Activated CD8-positive, alpha-beta memory T cell treated with anti-CD3 and anti-CD28 coated beads, Interleukin-2, amount 50 U/mL, for 1 hour (primary cell): Measurements from ENCODE around the gene PREX1.

Source experiments
- DNase-seq: peaks from one replicate; pipeline ENCODE4 v3.0.0-alpha.2; 2020; ENCODE audit errors: extremely low read depth

The PREX1 gene

DNA sequence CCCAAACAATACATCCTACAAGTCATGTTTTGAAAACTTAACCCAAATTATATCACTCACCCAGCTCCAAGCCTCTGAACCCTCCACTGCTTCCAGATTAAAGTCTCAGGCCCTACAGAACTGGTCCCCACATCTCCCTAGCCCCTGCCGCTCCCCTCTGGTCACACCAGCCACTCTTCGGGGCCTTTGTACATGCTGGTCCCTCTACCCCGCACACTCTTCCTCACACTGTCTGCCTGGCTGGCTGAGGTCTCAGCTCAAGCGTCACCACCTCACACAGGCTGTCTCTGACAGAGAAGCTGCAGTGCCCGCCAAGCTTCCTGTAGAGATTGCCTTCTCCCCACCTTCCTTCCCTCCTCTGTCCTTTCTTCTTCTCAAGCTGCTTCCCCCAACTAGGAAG is 192.4 kb downstream of the PREX1 start:
- DNase-seq = no peak

DNA sequence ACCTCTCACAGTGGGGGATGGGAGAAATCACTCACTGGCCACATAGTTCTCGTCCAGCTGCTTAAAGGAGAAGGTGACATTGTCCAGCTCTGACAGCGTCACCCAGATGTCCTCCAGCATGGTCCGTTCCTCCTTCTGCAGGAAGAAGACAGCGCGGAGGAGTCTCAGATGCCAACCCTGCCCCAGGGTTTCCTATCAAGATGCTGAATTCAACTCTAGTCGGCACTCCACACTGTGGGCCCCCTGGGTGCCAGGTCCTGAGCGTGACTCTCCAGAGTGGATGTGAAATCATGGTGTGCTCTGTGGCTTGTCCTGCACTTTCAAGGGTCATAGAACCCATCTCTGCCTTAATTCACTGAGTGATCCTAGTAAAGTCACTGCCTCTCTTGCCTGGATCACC is 193.2 kb downstream of the PREX1 start:
- DNase-seq = no peak

DNA sequence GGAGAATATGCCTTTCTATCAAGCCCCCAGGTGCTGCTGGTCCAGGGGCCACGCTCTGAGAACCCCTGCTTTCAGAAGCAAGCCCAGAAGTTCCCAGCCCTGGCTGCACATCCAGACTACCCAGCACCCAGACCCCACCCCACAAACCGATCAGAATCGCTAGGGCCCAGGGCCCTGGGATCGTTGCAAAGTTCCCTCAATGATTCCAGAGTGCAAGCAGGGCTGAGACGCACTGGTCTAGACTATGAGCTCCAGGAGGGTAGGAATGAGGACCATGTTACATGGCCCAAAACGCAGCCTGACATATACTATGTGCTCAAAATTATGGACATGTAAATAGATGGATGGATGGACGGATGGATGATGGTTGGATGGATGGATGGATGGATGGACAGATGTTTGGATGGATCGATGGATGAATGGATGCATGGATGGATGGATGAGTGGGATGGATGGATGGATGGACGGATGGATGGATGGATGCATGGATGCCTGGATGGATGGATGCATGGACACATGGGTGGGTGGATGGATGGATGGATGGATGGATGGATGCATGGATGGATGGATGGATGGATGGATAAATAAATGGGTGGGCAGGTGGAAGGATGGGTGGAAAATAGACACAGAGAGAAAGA is 194.1 kb downstream of the PREX1 start:
- no peak for DNase-seq

DNA sequence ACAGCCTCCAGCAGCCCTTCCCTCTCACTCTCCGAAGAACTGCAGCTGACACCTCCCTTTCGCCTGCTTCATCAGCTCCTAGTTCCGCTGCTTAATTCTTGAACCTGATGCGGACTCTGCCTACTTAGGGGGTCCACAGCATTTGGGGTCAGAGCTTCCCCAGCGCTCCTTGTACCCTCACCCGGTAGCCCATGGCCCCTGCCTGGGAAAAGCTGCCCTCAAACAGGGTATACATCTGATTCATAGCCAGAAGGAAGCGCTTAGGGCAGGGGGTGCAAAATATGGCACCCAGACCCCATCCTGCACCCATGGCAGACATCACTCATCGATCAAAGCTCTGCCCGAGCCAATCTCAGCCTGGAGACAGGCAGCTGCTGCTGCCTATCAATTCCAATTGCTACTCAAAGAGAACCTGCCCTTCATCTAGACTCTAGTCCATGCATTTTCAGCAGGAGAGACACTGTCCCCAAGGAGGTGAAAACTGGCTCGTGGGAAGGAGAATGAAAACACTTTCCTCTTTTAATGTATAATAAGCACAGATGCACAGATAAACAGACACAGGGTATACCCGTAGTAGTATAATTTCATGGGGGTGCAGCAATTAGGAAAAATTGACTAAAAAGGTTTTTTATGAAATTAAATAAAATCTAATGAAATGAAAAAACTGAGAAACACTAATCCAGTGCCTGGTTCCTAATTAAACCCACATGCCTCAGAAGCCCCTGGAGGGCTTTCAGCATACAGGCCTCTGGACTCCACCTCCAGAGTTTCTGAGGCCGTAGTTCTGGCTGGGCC is 194.8 kb downstream of the PREX1 start:
- DNase-seq = no peak

DNA sequence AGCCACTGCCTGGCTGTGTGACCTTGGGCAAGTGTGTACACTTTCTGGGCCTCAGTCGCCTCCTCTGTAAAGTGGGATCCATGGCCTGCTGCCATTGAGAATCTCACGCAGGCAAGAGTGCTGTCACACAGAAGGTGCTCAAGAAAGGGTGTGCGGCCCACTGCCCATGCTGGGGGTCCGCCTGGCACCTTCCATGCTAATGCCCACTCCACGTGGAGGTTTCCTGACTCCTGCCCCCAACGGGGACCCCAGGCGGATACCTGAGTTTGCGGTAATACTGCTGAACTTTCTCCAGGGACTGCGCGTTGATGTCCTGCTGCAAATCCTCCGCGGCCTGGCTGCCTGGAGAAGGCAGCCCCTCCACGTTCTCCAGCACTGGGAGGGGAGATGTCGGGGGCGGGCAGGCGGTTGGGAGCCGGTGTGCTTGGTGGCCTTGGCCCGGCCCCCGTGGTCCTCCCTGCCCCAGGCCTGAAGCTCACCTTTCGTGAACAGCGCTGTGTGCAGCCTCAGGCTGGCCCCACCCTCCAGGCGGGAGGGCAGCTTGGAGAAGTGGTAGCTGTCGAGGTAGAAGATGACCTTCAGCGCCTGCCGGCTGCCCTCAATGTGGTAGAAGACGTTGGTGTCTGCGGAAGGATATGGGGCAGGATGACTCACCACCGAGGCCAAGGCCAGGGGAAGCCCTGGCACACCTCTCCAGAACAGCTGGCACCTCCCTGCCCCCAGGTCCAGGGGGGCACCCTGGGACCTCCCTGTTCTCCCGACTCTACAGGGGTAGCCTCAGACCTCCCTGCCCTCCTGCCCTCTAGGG is 195.6 kb downstream of the PREX1 start:
- no peak for DNase-seq

DNA sequence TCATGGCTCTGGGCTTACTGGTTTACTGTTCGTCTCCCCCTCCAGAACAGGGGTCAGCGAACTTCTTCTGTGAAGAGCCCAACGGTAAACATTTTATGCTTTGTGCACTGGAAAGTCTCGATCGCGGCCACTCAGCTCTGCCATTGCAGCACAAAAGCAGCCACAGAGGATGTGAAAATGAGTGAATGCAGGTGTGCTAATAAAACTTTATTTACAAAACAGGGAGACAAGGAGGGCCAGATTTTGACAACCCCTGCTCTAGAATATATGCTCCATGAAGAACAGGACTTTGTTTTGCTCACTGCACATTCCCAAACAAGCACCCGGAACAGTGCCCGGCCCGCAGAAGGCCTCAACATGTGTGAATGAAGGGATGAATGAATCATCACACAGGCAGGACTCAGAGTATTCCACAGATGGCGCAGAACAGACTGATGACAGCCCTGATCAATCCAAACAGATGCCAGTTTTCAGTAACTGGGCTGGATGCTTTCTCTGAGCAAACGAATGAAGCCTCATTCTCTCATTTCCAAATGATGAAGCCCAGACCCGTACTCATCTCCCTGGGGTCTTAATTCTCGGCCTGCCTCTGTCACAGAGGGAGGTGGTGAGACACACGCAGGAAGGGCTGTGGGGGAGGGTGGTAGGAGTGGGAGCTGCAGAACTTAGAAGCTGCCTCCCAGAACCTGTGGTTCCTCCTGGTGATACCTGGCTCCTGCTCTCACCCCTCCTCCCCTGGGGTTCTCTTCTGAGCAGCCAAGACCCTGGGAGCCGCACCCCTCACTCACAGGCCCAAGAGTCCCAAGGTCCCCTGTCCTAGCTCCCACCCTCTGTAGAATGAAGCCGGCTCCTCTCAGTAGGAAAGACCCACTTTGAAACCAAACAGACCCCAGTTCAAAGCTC is 196.4 kb downstream of the PREX1 start:
- DNase-seq = no peak

DNA sequence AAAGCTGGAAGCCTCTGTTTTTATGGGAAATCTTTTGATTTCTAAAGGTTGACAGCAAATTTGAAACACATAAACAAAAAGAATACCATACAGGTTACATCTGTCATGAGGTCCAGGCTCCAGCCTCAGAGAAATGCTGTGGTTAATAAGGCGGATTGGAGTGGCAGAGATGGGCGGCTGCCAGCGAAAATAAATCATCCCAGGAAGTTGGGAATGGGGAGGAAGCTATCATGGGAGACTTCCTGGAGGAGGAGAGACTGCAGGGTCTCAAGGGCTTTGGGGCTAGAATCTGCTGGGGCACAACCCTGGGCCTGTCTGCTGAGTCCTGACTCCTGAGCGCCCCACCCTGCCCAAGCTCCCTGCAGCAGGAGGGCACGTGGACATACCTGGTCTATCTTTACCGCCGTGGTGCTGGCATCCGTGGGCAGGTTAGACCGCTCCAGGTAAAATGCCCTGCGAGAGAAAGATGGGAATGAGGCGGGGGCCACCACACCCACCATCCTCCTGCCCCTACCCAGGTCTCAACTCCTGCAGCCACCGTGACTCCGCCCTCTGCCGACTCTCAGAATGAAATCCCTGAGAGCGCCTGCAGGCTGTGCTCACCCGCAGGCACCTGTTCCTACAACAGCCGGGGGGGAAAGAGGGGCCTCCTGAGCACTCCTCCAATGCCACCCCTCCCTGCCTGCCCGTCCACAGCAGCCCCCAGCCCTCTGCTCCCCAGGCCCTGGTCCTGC is 197.3 kb downstream of the PREX1 start:
- DNase-seq = no peak

DNA sequence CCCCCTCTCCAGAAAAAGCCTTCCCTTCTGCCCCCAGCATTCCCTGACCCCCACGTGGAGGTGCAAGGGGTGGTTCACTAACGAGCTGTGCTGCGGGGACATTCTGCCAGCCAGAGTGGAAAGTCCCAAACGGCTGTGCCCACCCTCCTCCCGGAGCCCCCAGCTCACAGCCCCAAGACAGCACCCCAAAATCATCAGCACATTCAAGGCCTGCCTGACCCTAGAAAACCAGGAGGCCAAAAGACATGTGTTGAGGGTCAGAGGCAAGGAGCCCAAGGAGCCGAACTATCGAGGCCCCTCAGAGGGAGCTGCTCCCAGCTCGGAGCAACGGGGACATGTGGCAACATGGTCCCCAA is 197.9 kb downstream of the PREX1 start:
- DNase-seq = no peak

DNA sequence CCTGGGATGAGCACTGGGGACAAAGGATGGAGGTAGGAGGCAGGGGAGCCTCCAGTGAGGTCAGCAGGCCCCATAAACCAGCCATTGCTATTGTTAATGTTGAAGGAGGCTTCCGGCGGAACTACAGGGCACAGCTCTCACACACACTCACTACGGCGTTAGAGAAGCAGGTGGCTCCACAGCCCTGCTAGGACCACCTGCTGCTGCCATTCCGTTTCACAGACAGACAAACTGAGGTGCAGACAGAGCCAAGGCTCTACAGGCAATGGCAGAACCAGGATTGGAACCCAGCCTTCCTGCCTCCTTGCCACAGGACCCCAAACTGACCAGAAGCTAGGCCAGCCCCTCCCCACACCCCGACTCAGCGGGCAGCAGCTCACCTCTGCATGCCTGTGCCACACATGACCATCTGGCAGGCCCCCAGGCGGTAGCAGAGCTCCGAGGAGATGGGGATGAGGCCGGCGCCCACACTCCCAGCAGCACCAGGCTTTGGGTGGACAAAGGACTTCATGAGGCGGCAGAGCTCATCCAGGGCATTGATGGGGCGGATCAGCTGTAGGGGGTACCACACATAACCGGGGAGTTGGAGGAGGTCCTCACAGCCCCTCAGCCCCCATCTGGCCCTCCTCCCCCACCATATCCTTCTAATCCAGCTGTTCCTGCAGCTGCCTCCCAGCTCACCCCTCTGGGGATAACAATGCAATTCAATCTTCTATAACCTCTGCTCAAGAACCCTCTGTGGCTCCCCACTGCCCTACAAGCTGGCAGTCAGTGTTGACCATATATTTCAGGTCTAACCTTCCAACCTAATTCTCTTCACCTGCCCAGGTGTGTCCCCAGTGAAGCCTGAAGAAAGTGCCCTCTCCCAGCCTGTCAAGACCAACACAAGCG is 198.5 kb downstream of the PREX1 start:
- no peak for DNase-seq

DNA sequence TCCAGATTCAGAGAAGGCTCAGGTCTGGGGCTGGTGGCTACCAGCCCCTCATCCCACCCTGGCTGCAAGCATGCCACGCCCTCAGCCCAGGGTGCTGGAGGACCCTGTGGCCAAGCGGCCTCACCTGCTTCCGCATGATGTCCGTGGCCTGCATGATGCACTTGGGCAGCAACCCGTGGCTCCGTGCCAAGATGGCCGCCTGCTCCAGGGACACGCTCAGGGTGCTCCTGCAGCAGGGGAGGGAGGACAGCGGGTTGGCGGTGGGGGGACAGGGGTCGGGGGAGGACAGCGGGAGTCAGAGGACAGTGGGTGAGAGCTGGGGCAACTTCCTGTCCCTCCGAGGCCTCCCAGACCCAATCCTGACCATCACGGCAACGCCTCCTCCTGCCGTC is 200.1 kb downstream of the PREX1 start:
- no peak for DNase-seq

DNA sequence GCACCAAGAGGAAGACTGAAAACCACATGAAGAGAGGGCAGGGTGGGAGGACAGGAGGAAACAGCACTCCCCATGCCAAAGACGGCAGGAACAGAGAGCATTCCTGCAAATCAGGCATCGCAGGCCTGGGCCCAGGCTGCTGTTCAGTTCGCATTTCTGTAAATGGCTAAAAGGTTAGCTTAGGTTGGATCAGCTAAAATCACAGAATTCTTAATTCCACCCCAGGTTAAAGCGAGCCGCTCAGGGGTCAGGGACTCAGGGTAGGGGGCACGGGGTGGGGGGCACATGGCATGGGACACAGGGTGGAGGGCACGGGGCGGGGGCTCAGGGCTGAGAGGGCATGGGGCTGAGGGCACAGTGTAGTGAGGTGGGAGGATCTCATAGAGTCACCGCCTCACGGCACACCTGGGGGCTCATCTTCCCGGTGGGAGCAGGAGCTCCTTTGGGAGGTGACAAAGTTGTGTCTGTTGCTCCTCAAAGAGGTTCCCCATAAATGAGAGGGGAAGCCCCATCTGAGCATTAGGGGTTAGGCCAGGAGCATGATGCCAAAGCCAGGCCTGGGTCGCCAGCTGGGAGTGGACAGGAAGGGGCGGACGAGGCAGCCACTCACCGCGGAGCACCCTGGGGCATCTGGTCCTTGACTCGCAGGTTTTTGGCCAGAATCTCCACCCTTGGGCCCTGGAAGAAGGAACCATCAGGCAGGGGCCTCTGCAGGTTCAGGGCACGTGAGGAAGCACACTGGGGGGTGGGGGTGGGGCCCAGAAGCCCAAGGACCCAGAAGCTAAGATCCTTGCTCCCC is 200.7 kb downstream of the PREX1 start:
- no peak for DNase-seq

DNA sequence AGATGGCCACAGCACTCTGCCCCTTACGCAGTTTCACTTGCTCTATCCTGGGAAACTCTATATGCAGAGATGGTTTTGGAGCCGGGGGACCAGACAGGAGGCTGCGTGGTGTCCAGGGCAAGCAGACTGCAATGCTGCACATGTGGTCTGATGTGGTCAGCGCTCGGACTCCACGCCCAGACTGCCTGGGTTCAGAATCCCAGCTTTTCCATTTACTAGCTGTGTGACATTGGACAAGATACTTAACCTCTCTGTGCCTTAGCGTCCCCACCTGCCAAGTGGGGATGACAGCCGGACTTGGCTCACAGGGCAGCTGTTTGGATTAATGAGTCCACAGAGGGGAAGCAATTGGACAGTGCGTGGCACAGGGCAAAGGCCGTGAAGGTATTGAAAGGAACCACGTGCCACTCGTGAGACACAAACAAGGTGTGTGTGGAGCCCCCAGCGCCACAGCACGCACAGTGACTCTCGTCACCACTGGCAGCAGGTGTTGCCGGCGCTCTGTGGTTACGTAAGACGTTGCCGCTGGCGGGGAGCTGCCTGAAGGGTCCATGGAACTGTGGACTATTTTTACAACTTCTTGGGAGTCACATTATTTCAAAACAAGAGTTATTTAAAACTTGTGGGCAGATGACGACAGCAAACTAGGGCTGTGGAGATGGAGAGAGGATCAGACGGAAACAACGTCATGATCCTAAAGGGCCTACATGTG is 201.4 kb downstream of the PREX1 start:
- peak; percentile 28 for DNase-seq

DNA sequence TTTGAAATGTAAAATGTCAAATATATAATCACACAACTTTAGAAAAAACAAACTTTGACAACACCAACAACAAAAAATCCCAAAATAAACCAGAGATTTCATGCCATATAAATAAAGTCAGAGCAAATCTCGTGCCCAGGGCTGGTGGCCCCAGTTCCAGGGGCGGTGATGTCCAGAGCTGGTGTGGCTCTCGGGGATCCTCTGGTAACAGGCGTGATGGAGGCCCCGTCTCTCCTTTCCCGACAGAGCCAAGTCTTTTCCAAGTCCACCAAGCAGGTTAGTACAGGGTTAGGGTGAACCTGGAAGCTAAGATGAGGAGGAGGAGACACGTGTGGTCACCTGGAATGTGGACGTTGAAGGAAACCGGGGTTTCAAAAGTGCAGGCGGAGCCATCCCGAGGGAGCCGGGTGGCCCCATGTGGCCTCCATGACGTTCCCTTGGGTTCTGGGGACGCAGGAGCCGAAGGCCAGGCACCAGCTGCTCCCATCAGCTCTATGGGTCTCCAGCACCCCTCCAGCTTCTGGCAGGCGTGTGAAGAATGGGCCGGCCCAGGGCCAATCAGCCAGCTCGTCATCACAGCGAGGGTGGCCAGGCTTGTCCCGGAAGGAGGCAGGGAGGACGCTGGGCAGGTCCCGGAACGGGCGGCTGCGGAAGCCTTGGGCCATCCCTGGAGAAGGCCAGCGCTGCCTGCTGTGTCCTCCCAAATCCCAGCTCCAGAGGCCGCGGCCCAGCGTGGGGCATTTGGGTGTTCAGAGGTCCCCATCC is 202.5 kb downstream of the PREX1 start:
- DNase-seq = no peak

DNA sequence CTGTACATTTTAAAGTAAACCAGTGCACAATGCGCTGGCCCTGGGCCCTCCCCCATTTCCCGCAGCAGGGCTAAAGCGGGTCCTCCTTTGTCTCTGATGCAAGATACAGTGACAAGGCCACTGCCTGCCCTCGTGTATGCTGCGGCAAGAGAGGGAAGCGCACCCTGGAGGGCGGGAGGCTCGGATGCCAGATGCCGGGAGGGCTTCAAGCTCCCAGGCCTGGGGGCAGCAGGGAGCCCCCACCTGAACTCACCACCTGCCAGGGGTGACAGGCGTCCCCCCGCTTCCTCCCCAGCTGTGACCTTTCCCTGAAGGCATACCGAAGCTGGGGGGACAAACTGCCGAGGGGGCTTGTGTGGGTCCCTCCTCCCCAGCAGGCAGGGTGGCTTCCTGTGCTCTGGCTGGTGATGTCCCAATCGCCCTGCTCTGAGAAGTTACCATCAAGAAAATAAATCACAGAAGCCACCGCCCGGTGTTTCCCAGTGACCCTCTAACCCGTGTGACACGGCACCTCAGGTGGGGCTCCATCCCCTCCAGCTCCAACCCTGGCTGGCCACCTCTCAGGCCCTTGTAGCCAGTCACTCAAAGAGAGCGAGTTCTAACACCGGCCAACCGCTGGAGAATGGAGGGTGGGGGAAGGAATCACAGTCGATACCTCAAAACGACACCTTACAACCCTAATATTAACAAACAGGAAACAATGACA is 203.3 kb downstream of the PREX1 start:
- no peak for DNase-seq

DNA sequence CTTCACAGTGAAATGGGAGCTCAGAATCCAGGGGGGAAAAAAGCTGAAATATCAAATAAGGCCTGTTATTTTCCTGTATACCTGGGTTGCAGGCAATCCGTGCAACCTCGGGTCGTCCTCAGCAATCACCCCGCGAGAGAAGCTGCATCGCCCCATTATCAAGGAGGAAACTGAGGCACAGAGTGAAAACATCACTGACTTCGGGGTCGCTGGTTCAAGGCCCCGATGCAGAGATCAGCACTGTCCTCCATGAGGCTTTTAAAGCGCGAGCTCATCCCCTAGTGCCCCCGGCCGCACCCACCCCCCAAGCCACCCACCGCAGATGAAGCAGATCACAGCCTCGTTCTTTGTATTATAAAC is 203.9 kb downstream of the PREX1 start:
- DNase-seq = no peak

DNA sequence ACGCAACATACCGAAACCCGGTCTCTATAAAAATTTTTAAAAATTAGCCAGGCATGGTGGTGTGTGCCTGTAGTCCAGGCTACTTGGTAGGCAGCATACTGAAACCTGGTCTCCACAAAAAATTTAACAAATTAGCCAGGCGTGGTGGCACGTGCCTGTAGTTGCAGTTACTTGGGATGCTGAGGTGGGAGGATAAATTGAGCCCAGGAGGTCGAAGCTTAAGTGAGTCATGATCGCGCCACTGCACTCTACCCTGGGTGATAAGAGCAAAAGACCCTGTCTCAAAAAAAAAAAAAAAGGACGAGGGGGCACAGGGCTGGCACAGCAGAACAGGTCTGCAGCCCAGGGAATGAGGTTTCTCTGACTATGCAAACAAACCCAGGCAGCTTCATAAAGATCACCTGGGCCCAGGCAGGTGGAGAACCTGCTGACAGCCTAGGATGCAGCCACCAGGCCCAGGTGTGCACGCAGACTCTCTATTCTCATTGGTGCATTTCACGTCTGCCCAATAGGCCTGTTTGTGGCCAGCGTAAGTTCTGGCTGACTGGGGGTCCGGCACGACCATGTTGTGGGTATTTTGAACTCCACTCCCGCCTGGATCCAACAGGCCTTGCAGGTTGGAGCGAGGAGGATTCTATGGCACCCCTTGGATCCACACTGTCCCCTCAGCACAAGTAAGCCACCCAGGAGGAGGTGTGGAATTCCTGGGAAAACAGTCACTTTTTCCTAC is 204.5 kb downstream of the PREX1 start:
- DNase-seq = no peak

DNA sequence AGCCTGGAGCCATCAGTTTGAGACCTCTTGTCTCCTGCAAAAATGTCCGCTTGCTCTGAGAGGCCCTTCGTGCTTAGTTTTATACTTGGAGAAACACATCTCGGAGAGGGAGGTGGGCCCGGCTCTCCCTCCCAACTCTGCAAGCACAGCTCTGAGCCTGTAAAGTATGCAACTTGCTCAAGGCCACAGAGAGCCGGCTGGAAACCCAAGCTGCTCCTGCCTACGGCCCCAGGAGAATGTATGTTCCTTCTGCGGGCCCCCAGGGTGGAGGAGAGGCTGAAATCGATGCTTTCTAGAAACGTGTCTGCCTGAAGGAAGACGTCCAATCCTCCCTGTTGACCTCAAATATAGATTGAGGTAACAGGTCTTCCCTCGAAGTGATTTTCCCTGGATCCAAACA is 205.4 kb downstream of the PREX1 start:
- no peak for DNase-seq
